ENCODE measurements around the gene SLC35E2B.

SLC35E2B gene

GRCh38 chr1:1627261-1627828 lies 65.2 kb downstream of the SLC35E2B start:
- H3K9ac ChIP-seq (ENCODE audit: low read depth, low read length, poor library complexity, severe bottlenecking), result no peak overlapping the region
- H3F3A ChIP-seq (ENCODE audit: low read depth), result no peaks in the 10 kb centered on the region
- no peaks in the 10 kb centered on the region for H3K27me3 ChIP-seq (ENCODE audit: insufficient read depth, low read length, poor library complexity, severe bottlenecking)
- no peaks in the 10 kb centered on the region for H3K9me2 ChIP-seq (replicated peaks; ENCODE audit: low read depth, low read length)
- no peaks in the 10 kb centered on the region for H3K4me1 ChIP-seq (ENCODE audit: insufficient read depth, low read length, poor library complexity, severe bottlenecking)
- no peak overlapping the region for H3K4me3 ChIP-seq (ENCODE audit: low read length, poor library complexity, severe bottlenecking)
- no peaks in the 10 kb centered on the region for H3K9me3 ChIP-seq (ENCODE audit: insufficient read depth, low read depth, low read length)
- no peaks in the 10 kb centered on the region for H3K79me2 ChIP-seq (ENCODE audit: insufficient read depth, low read length)
- H3K36me3 ChIP-seq (ENCODE audit: insufficient read depth, low read length), result no peaks in the 10 kb centered on the region
- TF ChIP-seq CTCF (conservative IDR thresholded peaks at IDR 0.05; ENCODE audit: low read length) (no peak), EZH2phosphoT487 (IDR thresholded peaks at IDR 0.05; ENCODE audit: borderline replicate concordance) (no peak)
- H4K20me1 ChIP-seq (ENCODE audit: insufficient read depth, low read length, poor library complexity, severe bottlenecking), result no peaks in the 10 kb centered on the region
- no peak overlapping the region for H2AFZ ChIP-seq (ENCODE audit: low read length)
- no peak overlapping the region for H3K4me2 ChIP-seq (ENCODE audit: low read depth, low read length, poor library complexity, severe bottlenecking)

GRCh38 chr1:1626207-1627141 lies 66.1 kb downstream of the SLC35E2B start:
- Histone ChIP-seq H3K9me3 (ENCODE audit: insufficient read depth, low read depth, low read length) (no peaks in the 10 kb centered on the region), H3F3A (ENCODE audit: low read depth) (no peaks in the 10 kb centered on the region), H3K4me3 (ENCODE audit: low read length, poor library complexity, severe bottlenecking) (no peak overlapping the region), H4K20me1 (ENCODE audit: insufficient read depth, low read length, poor library complexity, severe bottlenecking) (no peaks in the 10 kb centered on the region), H3K27me3 (ENCODE audit: insufficient read depth, low read length, poor library complexity, severe bottlenecking) (no peaks in the 10 kb centered on the region), H3K79me2 (ENCODE audit: insufficient read depth, low read length) (no peaks in the 10 kb centered on the region), H3K4me2 (ENCODE audit: low read depth, low read length, poor library complexity, severe bottlenecking) (no peak overlapping the region), H3K9me2 (replicated peaks; ENCODE audit: low read depth, low read length) (no peaks in the 10 kb centered on the region), H3K4me1 (ENCODE audit: insufficient read depth, low read length, poor library complexity, severe bottlenecking) (no peaks in the 10 kb centered on the region), H3K9ac (ENCODE audit: low read depth, low read length, poor library complexity, severe bottlenecking) (no peak overlapping the region), H2AFZ (ENCODE audit: low read length) (no peak overlapping the region), H3K36me3 (ENCODE audit: insufficient read depth, low read length) (no peaks in the 10 kb centered on the region)
- TF ChIP-seq CTCF (conservative IDR thresholded peaks at IDR 0.05; ENCODE audit: low read length) (no peak), EZH2phosphoT487 (IDR thresholded peaks at IDR 0.05; ENCODE audit: borderline replicate concordance) (no peak)

- Histone ChIP-seq H3K9ac (ENCODE audit: low read depth, low read length, poor library complexity, severe bottlenecking) (no peak overlapping the region), H3K9me2 (replicated peaks; ENCODE audit: low read depth, low read length) (no peaks in the 10 kb centered on the region), H3K79me2 (ENCODE audit: insufficient read depth, low read length) (no peaks in the 10 kb centered on the region), H3F3A (ENCODE audit: low read depth) (no peaks in the 10 kb centered on the region), H3K27me3 (ENCODE audit: insufficient read depth, low read length, poor library complexity, severe bottlenecking) (no peaks in the 10 kb centered on the region), H4K20me1 (ENCODE audit: insufficient read depth, low read length, poor library complexity, severe bottlenecking) (no peaks in the 10 kb centered on the region), H3K9me3 (ENCODE audit: insufficient read depth, low read depth, low read length) (no peaks in the 10 kb centered on the region), H3K4me2 (ENCODE audit: low read depth, low read length, poor library complexity, severe bottlenecking) (no peak overlapping the region), H2AFZ (ENCODE audit: low read length) (no peak overlapping the region), H3K36me3 (ENCODE audit: insufficient read depth, low read length) (no peaks in the 10 kb centered on the region), H3K4me3 (ENCODE audit: low read length, poor library complexity, severe bottlenecking) (no peak overlapping the region), H3K4me1 (ENCODE audit: insufficient read depth, low read length, poor library complexity, severe bottlenecking) (no peaks in the 10 kb centered on the region)
- no peak for TF ChIP-seq EZH2phosphoT487 (IDR thresholded peaks at IDR 0.05; ENCODE audit: borderline replicate concordance)
- TF ChIP-seq CTCF (conservative IDR thresholded peaks at IDR 0.05; ENCODE audit: low read length), result no peak
Observed at GRCh38 chr1:1625824-1626206, 66.8 kb downstream of the SLC35E2B start.
